Measurements from ENCODE around the gene IPPK.

- TF ChIP-seq EZH2 (IDR thresholded peaks at IDR 0.05; ENCODE audit: insufficient read depth, poor library complexity, severe bottlenecking) (no peak), EZH2phosphoT487 (IDR thresholded peaks at IDR 0.05; ENCODE audit: insufficient read depth, low read depth) (no peak)
Measured at GRCh38 chr9:92617195-92617813, 52.6 kb downstream of the IPPK start.

All from GM23248 (cell line).